ENCODE results near the gene PRDM5.

Gene PRDM5

DNA sequence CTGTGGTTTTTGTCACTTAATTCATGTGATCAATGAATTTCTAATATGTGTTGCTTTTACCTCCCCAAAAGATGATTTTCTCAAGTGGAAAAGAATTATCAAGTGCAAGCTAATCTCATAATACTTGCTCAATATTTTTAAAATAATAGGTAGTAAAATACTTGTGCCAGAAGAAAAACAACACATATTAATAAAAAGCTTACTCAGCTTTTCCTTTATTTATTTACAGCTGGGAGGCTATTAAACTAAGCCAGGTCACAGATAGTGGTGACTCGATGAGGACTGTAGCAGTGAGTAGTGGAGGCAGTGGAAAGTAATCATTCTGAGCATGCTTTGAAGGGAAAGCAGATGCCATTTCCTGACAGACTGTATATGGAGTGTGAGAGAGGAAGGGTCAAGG lies 96.1 kb downstream of the PRDM5 start:
- H3K27ac ChIP-seq = no peak overlapping the region

DNA sequence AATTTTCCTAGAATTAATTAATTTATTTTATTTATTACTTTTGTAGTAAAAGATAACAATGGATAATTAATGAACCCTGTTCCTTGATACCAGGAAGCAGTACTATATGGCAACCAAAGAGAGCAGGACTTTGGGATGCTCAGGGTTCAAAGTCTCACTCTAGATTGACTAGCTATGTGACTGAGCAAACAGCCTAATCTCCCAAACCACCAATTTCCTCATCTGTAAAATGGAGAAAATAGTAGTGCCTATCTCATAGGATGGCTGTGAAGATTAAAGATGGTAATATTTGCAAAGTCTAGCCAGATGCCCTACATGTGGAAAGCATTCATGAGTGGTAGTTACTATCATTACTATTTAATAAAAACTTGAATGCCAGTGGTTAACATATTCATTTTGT lies 97.6 kb downstream of the PRDM5 start:
- H3K27ac ChIP-seq = no peak overlapping the region
- TF ChIP-seq ZFX (IDR thresholded peaks at IDR 0.05; ENCODE audit: borderline replicate concordance) = no peak
- TF ChIP-seq, protein P1, sequence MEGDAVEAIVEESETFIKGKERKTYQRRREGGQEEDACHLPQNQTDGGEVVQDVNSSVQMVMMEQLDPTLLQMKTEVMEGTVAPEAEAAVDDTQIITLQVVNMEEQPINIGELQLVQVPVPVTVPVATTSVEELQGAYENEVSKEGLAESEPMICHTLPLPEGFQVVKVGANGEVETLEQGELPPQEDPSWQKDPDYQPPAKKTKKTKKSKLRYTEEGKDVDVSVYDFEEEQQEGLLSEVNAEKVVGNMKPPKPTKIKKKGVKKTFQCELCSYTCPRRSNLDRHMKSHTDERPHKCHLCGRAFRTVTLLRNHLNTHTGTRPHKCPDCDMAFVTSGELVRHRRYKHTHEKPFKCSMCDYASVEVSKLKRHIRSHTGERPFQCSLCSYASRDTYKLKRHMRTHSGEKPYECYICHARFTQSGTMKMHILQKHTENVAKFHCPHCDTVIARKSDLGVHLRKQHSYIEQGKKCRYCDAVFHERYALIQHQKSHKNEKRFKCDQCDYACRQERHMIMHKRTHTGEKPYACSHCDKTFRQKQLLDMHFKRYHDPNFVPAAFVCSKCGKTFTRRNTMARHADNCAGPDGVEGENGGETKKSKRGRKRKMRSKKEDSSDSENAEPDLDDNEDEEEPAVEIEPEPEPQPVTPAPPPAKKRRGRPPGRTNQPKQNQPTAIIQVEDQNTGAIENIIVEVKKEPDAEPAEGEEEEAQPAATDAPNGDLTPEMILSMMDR (IDR thresholded peaks at IDR 0.05) = no peak

More for the DNA sequence above, 96.1 kb downstream of the PRDM5 start:
- TF ChIP-seq ZFX (IDR thresholded peaks at IDR 0.05; ENCODE audit: borderline replicate concordance) = no peak
- TF ChIP-seq, protein P1 (IDR thresholded peaks at IDR 0.05) = no peak

DNA sequence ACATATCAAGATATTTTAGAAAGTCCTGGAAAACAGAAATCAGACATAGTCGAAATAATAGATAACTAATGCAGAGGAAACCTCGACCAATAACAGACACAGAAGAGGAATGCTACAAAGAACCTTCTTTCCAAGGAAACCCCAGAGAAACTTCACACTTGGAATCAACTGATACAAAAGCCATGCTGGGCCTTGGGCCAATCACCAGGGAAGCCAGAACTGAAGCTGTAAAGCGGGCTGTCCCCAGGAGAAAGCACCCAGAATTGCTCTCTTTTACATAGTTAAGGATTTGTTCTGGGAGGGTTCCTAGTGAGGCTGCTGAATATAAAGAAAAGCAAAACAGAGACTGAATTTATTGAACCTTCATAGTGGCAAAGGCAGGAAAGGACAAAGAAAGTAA lies 100.5 kb downstream of the PRDM5 start:
- no peak overlapping the region for H3K27ac ChIP-seq
- TF ChIP-seq ZFX (IDR thresholded peaks at IDR 0.05; ENCODE audit: borderline replicate concordance) = no peak
- TF ChIP-seq, protein P1 (IDR thresholded peaks at IDR 0.05) = no peak

DNA sequence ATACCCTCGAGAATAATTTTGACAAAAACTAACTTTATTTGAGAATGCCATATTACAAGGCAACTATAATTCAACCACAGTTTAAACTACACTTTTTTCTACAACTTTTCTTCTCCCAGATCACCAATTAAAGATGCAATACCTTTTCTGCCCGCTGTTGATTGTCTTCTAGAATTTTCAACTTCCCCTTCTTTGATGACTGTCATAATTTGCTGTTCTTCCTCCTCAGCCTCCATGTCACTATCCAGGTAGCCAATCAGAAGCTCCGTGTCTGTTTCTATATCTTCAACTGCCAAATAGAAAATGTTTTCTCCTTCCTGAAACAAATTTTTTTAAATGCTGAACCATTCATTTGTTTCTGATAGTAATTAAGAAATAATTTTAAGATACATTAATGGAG lies 101.5 kb downstream of the PRDM5 start:
- no peak for TF ChIP-seq ZFX (IDR thresholded peaks at IDR 0.05; ENCODE audit: borderline replicate concordance)
- TF ChIP-seq, protein P1 (IDR thresholded peaks at IDR 0.05) = no peak
- no peak overlapping the region for H3K27ac ChIP-seq

DNA sequence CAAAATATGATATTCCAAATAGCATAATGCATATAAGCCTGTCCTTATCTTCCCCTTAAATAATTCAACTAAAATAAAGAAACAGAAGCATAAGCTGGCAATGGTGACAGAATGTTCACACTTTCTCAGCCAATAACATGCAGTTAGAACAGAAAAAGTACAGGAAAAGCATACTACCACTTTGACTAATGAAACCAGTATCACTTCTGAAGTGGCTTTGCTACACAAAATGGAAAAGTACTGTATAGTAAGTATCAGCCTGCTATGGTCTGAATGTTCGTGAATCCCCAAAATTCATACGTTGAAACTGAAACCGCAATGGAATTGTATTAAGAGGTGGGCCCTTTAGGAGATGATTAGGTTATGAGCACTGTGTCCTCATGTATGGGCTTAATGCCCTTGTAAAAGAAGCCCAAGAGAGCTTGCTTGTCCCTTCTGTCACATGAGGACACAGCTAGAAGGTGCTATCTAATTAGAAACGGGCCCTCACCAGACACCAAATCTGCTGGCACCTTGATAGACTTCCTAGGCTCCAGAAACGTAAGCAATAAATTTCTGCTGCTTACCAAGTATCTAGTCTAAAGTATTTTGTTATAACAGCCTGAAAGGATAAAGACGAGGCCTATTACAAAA lies 102.6 kb downstream of the PRDM5 start:
- no peak overlapping the region for H3K27ac ChIP-seq
- TF ChIP-seq, protein P1 (IDR thresholded peaks at IDR 0.05) = no peak
- no peak for TF ChIP-seq ZFX (IDR thresholded peaks at IDR 0.05; ENCODE audit: borderline replicate concordance)

DNA sequence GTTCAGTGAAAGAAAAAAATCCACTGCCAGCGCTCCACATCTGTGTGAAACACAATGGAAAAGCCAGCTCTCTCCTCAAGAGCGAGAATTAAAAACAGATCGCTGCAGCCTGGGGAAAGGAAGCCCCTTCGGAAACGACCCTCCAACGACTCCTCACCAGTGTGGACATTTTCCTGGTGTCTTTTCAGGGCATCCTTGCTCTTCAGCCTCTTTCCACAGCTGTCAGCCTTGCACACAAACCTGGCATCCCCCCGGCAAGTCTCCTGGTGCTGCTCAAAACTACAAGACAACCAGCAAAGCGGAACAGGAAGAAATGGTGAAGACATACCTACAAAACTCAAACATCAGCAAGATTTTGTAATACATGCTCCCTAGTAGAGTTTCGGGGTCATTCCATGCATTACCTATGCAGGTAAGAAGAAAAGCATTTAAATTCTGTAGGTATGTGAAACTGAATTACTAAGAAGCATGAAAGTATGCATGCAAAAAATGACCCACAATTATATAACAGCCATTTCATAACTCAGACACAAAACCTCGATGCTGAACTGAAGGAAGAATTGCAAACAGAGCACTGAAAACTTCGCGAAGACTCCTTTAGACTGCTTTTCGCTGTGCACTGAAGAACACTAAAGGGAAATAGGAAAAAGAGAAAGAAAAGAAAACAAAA lies 106.1 kb downstream of the PRDM5 start:
- TF ChIP-seq, protein P1 (IDR thresholded peaks at IDR 0.05) = no peak
- no peak for TF ChIP-seq ZFX (IDR thresholded peaks at IDR 0.05; ENCODE audit: borderline replicate concordance)
- H3K27ac ChIP-seq = no peak overlapping the region

DNA sequence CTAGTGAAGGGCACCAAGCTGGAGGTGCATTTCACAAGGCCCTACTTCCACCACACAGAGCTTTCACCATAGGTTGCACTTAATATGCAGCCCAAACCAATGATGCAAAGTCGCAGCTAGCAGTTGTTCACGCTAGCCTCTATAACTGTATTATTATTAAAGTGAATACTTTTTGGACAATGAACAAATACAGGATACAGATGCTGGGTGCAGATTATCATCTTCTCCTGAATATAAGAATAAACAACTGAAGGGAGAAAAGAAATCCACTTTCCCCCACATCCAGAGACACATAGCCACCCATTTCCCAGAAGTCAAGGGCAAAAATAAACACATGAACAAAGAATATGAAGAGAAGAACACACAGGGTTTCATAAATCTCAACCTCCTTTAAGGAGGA lies 107.2 kb downstream of the PRDM5 start:
- no peak for TF ChIP-seq ZFX (IDR thresholded peaks at IDR 0.05; ENCODE audit: borderline replicate concordance)
- TF ChIP-seq, protein P1 (IDR thresholded peaks at IDR 0.05) = no peak

More for the DNA sequence above, 107.2 kb downstream of the PRDM5 start:
- no peak overlapping the region for H3K27ac ChIP-seq

Data from 22Rv1 (cell line).